DND-41 (cell line): ENCODE results near the gene DNASE1L3.

Experiments used
- EZH2 ChIP-seq: IDR thresholded peaks from 3 replicates; pipeline ENCODE4 v1.6.1; 2012; ENCODE audit warnings: borderline replicate concordance, low read depth, mild to moderate bottlenecking, moderate library complexity, low read length, inconsistent platforms; ENCODE audit not compliant: severe bottlenecking
- TF ChIP-seq, protein P1 (sequence below): IDR thresholded peaks from 2 replicates; pipeline ENCODE4 v1.5.1; 2012; ENCODE audit warnings: borderline replicate concordance, low read length, moderate library complexity, mild to moderate bottlenecking; ENCODE audit not compliant: poor library complexity, severe bottlenecking; ENCODE audit errors: extremely low read depth

DNA sequence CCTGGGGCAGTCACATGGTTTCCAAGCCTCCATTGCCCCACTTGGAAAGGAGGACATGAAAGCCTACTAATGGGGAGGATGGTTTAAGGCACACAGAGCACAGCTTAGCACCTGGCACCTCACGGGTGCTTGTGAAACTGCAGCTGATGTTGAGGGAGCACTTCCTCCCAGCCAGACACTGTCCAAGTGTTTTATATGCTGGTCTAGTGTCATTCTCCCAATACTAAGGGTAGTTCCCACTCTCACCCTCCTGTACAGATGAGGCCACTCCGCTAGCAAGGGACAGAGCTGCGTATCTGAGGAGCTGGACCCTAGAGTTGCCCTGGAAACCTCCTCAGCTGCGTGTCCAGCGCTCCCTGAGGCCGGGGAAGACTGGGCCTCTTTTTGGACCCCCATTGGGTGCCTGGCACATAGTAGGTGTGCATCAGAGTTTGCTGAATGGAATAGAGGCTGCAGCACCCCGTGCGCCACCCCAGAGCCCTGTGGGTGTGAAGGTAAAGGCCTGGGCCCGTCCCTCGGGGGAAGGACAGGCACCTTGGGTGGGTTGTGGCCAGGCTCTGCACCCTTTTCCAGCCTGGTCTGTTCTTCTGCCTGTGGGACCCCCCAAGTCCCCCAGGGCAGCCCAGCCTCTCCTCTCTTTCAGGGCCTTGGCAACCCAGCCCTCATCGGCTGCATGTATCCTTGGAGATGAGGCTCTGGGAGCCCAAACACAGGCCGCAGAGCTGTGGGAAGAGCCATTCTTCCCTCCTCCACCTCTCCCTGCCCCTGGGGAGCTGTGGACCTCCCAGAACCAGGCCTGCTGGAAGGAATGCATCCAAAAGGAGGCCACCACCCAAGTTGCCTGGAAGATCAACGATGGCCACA is 31.3 kb downstream of the DNASE1L3 start:
- TF ChIP-seq, protein P1, sequence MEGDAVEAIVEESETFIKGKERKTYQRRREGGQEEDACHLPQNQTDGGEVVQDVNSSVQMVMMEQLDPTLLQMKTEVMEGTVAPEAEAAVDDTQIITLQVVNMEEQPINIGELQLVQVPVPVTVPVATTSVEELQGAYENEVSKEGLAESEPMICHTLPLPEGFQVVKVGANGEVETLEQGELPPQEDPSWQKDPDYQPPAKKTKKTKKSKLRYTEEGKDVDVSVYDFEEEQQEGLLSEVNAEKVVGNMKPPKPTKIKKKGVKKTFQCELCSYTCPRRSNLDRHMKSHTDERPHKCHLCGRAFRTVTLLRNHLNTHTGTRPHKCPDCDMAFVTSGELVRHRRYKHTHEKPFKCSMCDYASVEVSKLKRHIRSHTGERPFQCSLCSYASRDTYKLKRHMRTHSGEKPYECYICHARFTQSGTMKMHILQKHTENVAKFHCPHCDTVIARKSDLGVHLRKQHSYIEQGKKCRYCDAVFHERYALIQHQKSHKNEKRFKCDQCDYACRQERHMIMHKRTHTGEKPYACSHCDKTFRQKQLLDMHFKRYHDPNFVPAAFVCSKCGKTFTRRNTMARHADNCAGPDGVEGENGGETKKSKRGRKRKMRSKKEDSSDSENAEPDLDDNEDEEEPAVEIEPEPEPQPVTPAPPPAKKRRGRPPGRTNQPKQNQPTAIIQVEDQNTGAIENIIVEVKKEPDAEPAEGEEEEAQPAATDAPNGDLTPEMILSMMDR: no peak
- TF ChIP-seq EZH2: no peak
